ENCODE data around the gene RPL11.
A peak's percentile ranks its signal among the peaks of the same experiment; 100 is the strongest.
"Not testable (repeated sequence)": the region's sequence is repeated elsewhere in the genome, so short reads cannot be mapped to it uniquely, and the experiment has no call there.

Gene RPL11

GRCh38 chr1:23691499-23692307 is at the start of gene RPL11:
TSS of gene RPL11 (plus strand) at chr1:23691806. CDS start at chr1:23691824, 18 bp downstream.
- Mint-ChIP-seq H3K4me1 (ENCODE audit: low read depth) (peaks cover 39% of the 10 kb centered on the region), H3K27ac (peak within 1 kb of the TSS; percentile 99), H3K4me3 (peak within 1 kb of the TSS; percentile 98), H3K27me3 (no peaks in the 10 kb centered on the region), H3K9me3 (no peaks in the 10 kb centered on the region), H3K36me3 (ENCODE audit: low read depth) (peaks cover 52% of the 10 kb centered on the region)
- DNase-seq: peak; percentile 91

DNA sequence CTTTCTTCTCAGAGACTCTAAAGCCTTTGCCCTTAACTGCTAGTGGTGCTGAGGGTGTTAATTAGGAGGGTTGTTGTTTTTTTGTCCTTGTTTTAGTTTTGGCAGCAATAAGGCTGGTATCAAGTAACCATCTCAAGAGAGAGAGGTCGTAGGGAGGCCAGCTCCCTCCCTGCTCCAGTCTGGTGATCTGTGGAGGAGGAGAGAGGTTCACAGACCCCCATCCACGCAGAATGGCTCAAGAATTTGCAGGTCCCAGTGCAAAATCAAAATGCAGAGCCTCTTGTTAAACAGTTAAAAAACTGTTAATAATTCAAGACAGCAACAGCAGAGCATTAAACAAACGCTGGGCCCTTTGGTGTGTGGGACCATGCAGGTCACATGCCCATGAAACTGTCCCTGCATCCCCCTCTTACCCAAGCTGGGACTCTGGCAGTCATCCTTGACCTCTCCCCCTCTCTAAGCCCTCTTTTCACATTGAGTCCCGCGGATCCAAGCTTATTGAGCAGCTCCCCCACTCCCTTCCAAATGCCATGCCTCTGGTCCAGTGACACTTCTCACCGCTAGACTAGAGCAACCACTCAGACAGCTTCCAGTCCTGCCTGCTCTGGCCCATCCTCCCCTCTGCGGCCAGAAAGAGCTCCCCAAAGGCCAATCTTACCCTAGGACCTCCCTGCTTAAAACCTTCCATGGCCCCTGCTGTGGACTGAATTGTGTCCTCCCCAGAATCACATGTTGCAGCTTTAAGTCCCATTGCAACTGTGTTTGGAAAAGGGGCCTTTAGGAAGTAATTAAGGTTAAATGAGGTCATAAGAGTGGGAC is 47.7 kb upstream of the RPL11 start:
- Mint-ChIP-seq H3K27me3 (no peaks in the 10 kb centered on the region), H3K4me3 (no peak overlapping the region), H3K27ac (no peak overlapping the region), H3K4me1 (ENCODE audit: low read depth) (no peaks in the 10 kb centered on the region), H3K9me3 (no peaks in the 10 kb centered on the region), H3K36me3 (ENCODE audit: low read depth) (no peaks in the 10 kb centered on the region)
- DNase-seq: no peak

GRCh38 chr1:23644555-23644866 is 47.1 kb upstream of the RPL11 start:
- Mint-ChIP-seq H3K4me1 (ENCODE audit: low read depth) (no peaks in the 10 kb centered on the region), H3K36me3 (ENCODE audit: low read depth) (no peaks in the 10 kb centered on the region), H3K27ac (no peak overlapping the region), H3K9me3 (no peaks in the 10 kb centered on the region), H3K4me3 (no peak overlapping the region), H3K27me3 (no peaks in the 10 kb centered on the region)
- no peak for DNase-seq

GRCh38 chr1:23645338-23645737 is 46.3 kb upstream of the RPL11 start:
- Mint-ChIP-seq H3K27me3 (no peaks in the 10 kb centered on the region), H3K4me3 (no peak overlapping the region), H3K27ac (no peak overlapping the region), H3K9me3 (no peaks in the 10 kb centered on the region), H3K36me3 (ENCODE audit: low read depth) (no peaks in the 10 kb centered on the region), H3K4me1 (ENCODE audit: low read depth) (no peaks in the 10 kb centered on the region)
- DNase-seq: no peak

- Mint-ChIP-seq H3K27me3 (no peaks in the 10 kb centered on the region), H3K27ac (no peak overlapping the region), H3K4me3 (no peak overlapping the region), H3K9me3 (no peaks in the 10 kb centered on the region), H3K4me1 (ENCODE audit: low read depth) (no peaks in the 10 kb centered on the region), H3K36me3 (ENCODE audit: low read depth) (no peaks in the 10 kb centered on the region)
- DNase-seq: no peak
Observed at GRCh38 chr1:23646091-23646490, 45.5 kb upstream of the RPL11 start.

DNA sequence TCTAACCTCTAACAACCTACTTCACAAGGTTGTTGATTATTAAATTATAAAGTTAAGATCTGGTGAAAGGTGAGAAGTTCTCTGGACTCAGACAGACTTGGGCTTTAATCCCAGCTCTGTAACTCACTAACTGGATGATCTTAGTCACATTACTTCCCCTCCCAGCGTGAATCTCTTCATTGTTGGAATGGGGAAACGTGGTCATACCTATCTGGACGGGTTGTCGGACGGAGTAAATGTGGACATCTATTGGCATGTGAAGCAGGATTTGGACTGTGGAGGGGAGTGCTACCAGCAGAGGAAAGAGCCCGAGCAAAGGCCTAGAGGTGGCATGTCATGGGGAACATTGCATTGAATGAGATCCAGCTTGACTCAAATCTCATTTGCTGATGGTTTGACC is 45.1 kb upstream of the RPL11 start:
- Mint-ChIP-seq H3K9me3 (no peaks in the 10 kb centered on the region), H3K27ac (no peak overlapping the region), H3K4me3 (no peak overlapping the region), H3K4me1 (ENCODE audit: low read depth) (no peaks in the 10 kb centered on the region), H3K36me3 (ENCODE audit: low read depth) (no peaks in the 10 kb centered on the region), H3K27me3 (no peaks in the 10 kb centered on the region)
- no peak for DNase-seq

- H3K27ac Mint-ChIP-seq: no peak overlapping the region
- H3K4me3 Mint-ChIP-seq: no peak overlapping the region
- no peaks in the 10 kb centered on the region for H3K36me3 Mint-ChIP-seq (ENCODE audit: low read depth)
- no peaks in the 10 kb centered on the region for H3K9me3 Mint-ChIP-seq
- no peaks in the 10 kb centered on the region for H3K4me1 Mint-ChIP-seq (ENCODE audit: low read depth)
- no peak for DNase-seq
- no peaks in the 10 kb centered on the region for H3K27me3 Mint-ChIP-seq
Observed at GRCh38 chr1:23648576-23648975, 43.0 kb upstream of the RPL11 start.

GRCh38 chr1:23649157-23649556 is 42.4 kb upstream of the RPL11 start:
- H3K27ac Mint-ChIP-seq; H3K27me3 Mint-ChIP-seq; H3K4me3 Mint-ChIP-seq; H3K9me3 Mint-ChIP-seq; DNase-seq; H3K36me3 Mint-ChIP-seq (ENCODE audit: low read depth); H3K4me1 Mint-ChIP-seq (ENCODE audit: low read depth): not testable (repeated sequence)

DNA sequence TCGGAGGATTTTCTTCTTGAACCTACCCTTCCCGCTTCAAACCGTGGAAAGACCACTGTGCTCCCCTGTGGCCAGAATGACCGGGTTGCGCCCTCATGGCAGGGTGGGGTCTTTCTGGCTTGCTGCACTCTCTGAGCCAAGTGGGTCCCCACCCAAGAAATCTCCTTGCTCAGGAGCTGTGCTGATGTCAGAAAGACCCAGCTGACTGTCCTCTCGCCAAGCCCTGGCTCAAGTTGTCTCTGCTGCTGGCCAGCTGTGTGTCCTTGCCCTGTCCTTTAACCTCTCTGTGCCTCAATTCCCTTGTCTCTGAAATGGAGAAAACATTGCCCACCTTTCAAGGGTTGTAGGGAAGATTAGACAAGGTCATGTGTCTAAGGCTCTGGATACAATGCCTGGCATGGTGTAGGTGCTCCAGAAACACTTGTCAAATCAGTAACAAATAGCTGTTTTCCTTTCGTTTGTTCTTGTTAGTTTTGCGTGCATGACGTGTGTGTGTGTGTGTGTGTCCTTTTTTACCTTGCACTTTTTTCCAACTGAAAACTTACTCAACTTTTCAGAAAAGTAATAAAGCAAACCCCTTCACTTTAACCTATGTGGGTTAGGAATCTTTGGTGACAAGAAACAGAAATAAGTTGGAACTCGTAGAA is 41.1 kb upstream of the RPL11 start:
- Mint-ChIP-seq H3K27ac (no peak overlapping the region), H3K4me1 (ENCODE audit: low read depth) (no peaks in the 10 kb centered on the region), H3K4me3 (no peak overlapping the region), H3K9me3 (no peaks in the 10 kb centered on the region), H3K36me3 (ENCODE audit: low read depth) (no peaks in the 10 kb centered on the region), H3K27me3 (no peaks in the 10 kb centered on the region)
- no peak for DNase-seq

- Mint-ChIP-seq H3K9me3 (no peaks in the 10 kb centered on the region), H3K4me3 (no peak overlapping the region), H3K4me1 (ENCODE audit: low read depth) (no peaks in the 10 kb centered on the region), H3K27me3 (no peaks in the 10 kb centered on the region), H3K27ac (no peak overlapping the region), H3K36me3 (ENCODE audit: low read depth) (no peaks in the 10 kb centered on the region)
- DNase-seq: no peak
Observed at GRCh38 chr1:23651069-23651808, 40.4 kb upstream of the RPL11 start.

GRCh38 chr1:23657659-23658275 is 33.8 kb upstream of the RPL11 start:
- no peaks in the 10 kb centered on the region for H3K36me3 Mint-ChIP-seq (ENCODE audit: low read depth)
- no peak overlapping the region for H3K27ac Mint-ChIP-seq
- no peaks in the 10 kb centered on the region for H3K9me3 Mint-ChIP-seq
- no peaks in the 10 kb centered on the region for H3K4me1 Mint-ChIP-seq (ENCODE audit: low read depth)
- peak; percentile 55 for DNase-seq
- H3K4me3 Mint-ChIP-seq: no peak overlapping the region
- no peaks in the 10 kb centered on the region for H3K27me3 Mint-ChIP-seq

DNA sequence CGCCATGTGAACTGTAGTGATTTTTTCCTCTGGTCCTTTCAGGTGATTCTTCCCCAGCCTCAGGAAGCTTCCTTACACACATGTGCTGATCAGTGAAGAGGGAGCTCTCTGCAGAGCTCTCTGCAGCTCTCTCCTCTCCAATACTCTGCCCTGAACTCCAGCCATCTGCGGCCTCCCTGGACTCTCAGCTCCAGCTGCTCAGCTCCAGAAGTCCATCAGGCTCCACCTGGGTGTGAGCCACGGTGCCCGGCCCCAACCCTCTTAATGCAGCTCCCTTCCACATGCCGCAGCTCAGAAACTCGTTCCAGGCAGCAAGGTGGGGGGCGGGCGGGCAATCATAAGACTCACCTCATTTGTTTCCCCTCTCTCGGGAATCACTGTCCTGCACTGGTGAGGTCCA is 30.9 kb upstream of the RPL11 start:
- no peak for DNase-seq
- no peak overlapping the region for H3K27ac Mint-ChIP-seq
- H3K27me3 Mint-ChIP-seq: no peaks in the 10 kb centered on the region
- H3K9me3 Mint-ChIP-seq: no peaks in the 10 kb centered on the region
- peaks cover 5% of the 10 kb centered on the region for H3K4me1 Mint-ChIP-seq (ENCODE audit: low read depth)
- no peak overlapping the region for H3K4me3 Mint-ChIP-seq
- no peaks in the 10 kb centered on the region for H3K36me3 Mint-ChIP-seq (ENCODE audit: low read depth)

- no peaks in the 10 kb centered on the region for H3K36me3 Mint-ChIP-seq (ENCODE audit: low read depth)
- H3K9me3 Mint-ChIP-seq: no peaks in the 10 kb centered on the region
- H3K4me1 Mint-ChIP-seq (ENCODE audit: low read depth): peaks cover 5% of the 10 kb centered on the region
- H3K27me3 Mint-ChIP-seq: no peaks in the 10 kb centered on the region
- DNase-seq: no peak
- no peak overlapping the region for H3K27ac Mint-ChIP-seq
- H3K4me3 Mint-ChIP-seq: no peak overlapping the region
Observed at GRCh38 chr1:23661887-23662286, 29.7 kb upstream of the RPL11 start.
